Esophagus squamous epithelium (tissue), 4 donors: Measurements from ENCODE around the gene CHERP.

Source experiments
- POLR2A ChIP-seq, 4 donors: fragments of 450-650 bp; IDR thresholded peaks; one replicate each; pipeline ENCODE4 v1.6.1; 2017; ENCODE audit warnings: antibody characterized with exemption in 4 of 4, mild to moderate bottlenecking in 4 of 4, moderate library complexity in 3 of 4
- TF ChIP-seq, protein P1 (sequence below), 6 experiments: fragments of 450-650 bp in 4 of 6; fragments of 200-600 bp in 2 of 6; sonication (generic) in 2 of 6; IDR thresholded peaks; one replicate each; pipeline ENCODE4 v1.5.1; 2016 to 2019; ENCODE audit warnings: antibody characterized with exemption in 6 of 6, mild to moderate bottlenecking in 4 of 6, moderate library complexity in 4 of 6

GRCh38 chr19:16548956-16549355, 6.7 kb upstream of the CHERP start:
- TF ChIP-seq POLR2A (IDR thresholded peaks at IDR 0.05), result no peak
- TF ChIP-seq, protein P1, sequence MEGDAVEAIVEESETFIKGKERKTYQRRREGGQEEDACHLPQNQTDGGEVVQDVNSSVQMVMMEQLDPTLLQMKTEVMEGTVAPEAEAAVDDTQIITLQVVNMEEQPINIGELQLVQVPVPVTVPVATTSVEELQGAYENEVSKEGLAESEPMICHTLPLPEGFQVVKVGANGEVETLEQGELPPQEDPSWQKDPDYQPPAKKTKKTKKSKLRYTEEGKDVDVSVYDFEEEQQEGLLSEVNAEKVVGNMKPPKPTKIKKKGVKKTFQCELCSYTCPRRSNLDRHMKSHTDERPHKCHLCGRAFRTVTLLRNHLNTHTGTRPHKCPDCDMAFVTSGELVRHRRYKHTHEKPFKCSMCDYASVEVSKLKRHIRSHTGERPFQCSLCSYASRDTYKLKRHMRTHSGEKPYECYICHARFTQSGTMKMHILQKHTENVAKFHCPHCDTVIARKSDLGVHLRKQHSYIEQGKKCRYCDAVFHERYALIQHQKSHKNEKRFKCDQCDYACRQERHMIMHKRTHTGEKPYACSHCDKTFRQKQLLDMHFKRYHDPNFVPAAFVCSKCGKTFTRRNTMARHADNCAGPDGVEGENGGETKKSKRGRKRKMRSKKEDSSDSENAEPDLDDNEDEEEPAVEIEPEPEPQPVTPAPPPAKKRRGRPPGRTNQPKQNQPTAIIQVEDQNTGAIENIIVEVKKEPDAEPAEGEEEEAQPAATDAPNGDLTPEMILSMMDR (IDR thresholded peaks at IDR 0.05), result no peak
